ENCODE data around the gene NTHL1.
"Not testable (repeated sequence)": the region's sequence is repeated elsewhere in the genome, so short reads cannot be mapped to it uniquely, and the experiment has no call there.

NTHL1 gene

GRCh38 chr16:2034696-2035430, 12.8 kb downstream of the NTHL1 start:
- H3K27ac ChIP-seq (ENCODE audit: low read length) = no peak overlapping the region
- no peaks in the 10 kb centered on the region for H3K9me3 ChIP-seq (replicated peaks; ENCODE audit: insufficient read depth, low read length)
- H3F3A ChIP-seq (ENCODE audit: insufficient read depth, low read length) = no peaks in the 10 kb centered on the region
- H3K4me1 ChIP-seq (ENCODE audit: low read length) = peaks cover 4% of the 10 kb centered on the region; the same call in 1 of the 2 replicates
- no peak overlapping the region for H3K4me3 ChIP-seq (ENCODE audit: low read length)
- H2AFZ ChIP-seq (ENCODE audit: low read length) = no peak overlapping the region
- no peak overlapping the region for H3K4me2 ChIP-seq (ENCODE audit: low read depth, low read length)
- TF ChIP-seq EZH2 (optimal IDR thresholded peaks at IDR 0.05; ENCODE audit: low read depth, low read length) (no peak), EZH2phosphoT487 (IDR thresholded peaks at IDR 0.05; ENCODE audit: low read length) (no peak), CTCF (IDR thresholded peaks at IDR 0.05; ENCODE audit: low read length) (no peak)
- peaks cover 26% of the 10 kb centered on the region for H3K27me3 ChIP-seq (replicated peaks; ENCODE audit: insufficient read depth, low read length)
- no peak for DNase-seq
- H3K79me2 ChIP-seq (ENCODE audit: low read length) = no peaks in the 10 kb centered on the region
- no peaks in the 10 kb centered on the region for H4K20me1 ChIP-seq (ENCODE audit: insufficient read depth, low read length)
- H3K9ac ChIP-seq (ENCODE audit: low read length) = no peak overlapping the region
- H3K9me2 ChIP-seq (replicated peaks; ENCODE audit: insufficient read depth, low read length) = no peaks in the 10 kb centered on the region
- H3K36me3 ChIP-seq (replicated peaks; ENCODE audit: insufficient read depth, low read length) = no peaks in the 10 kb centered on the region

- not testable (repeated sequence) for H3K27ac ChIP-seq (ENCODE audit: low read length); H3K4me3 ChIP-seq (ENCODE audit: low read length); H3K9ac ChIP-seq (ENCODE audit: low read length); H3K9me2 ChIP-seq (replicated peaks; ENCODE audit: insufficient read depth, low read length); H3K4me2 ChIP-seq (ENCODE audit: low read depth, low read length); H3K4me1 ChIP-seq (ENCODE audit: low read length); H3K36me3 ChIP-seq (replicated peaks; ENCODE audit: insufficient read depth, low read length); H3K9me3 ChIP-seq (replicated peaks; ENCODE audit: insufficient read depth, low read length); H3K79me2 ChIP-seq (ENCODE audit: low read length); DNase-seq; H4K20me1 ChIP-seq (ENCODE audit: insufficient read depth, low read length); H2AFZ ChIP-seq (ENCODE audit: low read length); H3F3A ChIP-seq (ENCODE audit: insufficient read depth, low read length)
- peaks cover 33% of the 10 kb centered on the region for H3K27me3 ChIP-seq (replicated peaks; ENCODE audit: insufficient read depth, low read length)
Measured at GRCh38 chr16:2033909-2034695, 13.5 kb downstream of the NTHL1 start.

- DNase-seq = no peak
- Histone ChIP-seq H3K9me2 (replicated peaks; ENCODE audit: insufficient read depth, low read length) (no peaks in the 10 kb centered on the region), H3K79me2 (ENCODE audit: low read length) (no peaks in the 10 kb centered on the region), H3F3A (ENCODE audit: insufficient read depth, low read length) (no peaks in the 10 kb centered on the region), H3K27ac (ENCODE audit: low read length) (no peak overlapping the region), H3K4me1 (ENCODE audit: low read length) (peaks cover 4% of the 10 kb centered on the region; the same call in 1 of the 2 replicates), H3K9me3 (replicated peaks; ENCODE audit: insufficient read depth, low read length) (no peaks in the 10 kb centered on the region), H3K4me2 (ENCODE audit: low read depth, low read length) (no peak overlapping the region), H2AFZ (ENCODE audit: low read length) (no peak overlapping the region), H3K9ac (ENCODE audit: low read length) (no peak overlapping the region), H3K4me3 (ENCODE audit: low read length) (no peak overlapping the region), H4K20me1 (ENCODE audit: insufficient read depth, low read length) (no peaks in the 10 kb centered on the region), H3K27me3 (replicated peaks; ENCODE audit: insufficient read depth, low read length) (peaks cover 41% of the 10 kb centered on the region), H3K36me3 (replicated peaks; ENCODE audit: insufficient read depth, low read length) (no peaks in the 10 kb centered on the region)
- TF ChIP-seq EZH2phosphoT487 (IDR thresholded peaks at IDR 0.05; ENCODE audit: low read length) = no peak
Measured at GRCh38 chr16:2033057-2033908, 14.4 kb downstream of the NTHL1 start.

All from MM.1S (cell line).